HT1080 (cell line): Measurements from ENCODE around the gene CCK. TPM values are rescaled to one million over a fixed set of nuclear protein-coding genes. Genes with fewer than 3 reads are reported as not detected.

ENCODE experiments used
- DNase-seq: peaks from one replicate; pipeline ENCODE4 v3.0.0-alpha.2; 2015; ENCODE audit warnings: low read depth
- small RNA-seq: library from RNA; depleted of rRNA; stranded (forward); fragments of <200 nt; gene quantifications from one replicate; pipeline ENCODE3, GENCODE V24; 2014
- total RNA-seq: library from RNA; depleted of rRNA; stranded (reverse); fragments of >200 nt; shearing (Covaris generic); gene quantifications from 2 replicates; pipeline ENCODE4 v1.2.3, GENCODE V29; 2014; rRNA removed

The CCK gene
- total RNA-seq, 1 experiment from 2014 or later, result 1.1 TPM

DNA sequence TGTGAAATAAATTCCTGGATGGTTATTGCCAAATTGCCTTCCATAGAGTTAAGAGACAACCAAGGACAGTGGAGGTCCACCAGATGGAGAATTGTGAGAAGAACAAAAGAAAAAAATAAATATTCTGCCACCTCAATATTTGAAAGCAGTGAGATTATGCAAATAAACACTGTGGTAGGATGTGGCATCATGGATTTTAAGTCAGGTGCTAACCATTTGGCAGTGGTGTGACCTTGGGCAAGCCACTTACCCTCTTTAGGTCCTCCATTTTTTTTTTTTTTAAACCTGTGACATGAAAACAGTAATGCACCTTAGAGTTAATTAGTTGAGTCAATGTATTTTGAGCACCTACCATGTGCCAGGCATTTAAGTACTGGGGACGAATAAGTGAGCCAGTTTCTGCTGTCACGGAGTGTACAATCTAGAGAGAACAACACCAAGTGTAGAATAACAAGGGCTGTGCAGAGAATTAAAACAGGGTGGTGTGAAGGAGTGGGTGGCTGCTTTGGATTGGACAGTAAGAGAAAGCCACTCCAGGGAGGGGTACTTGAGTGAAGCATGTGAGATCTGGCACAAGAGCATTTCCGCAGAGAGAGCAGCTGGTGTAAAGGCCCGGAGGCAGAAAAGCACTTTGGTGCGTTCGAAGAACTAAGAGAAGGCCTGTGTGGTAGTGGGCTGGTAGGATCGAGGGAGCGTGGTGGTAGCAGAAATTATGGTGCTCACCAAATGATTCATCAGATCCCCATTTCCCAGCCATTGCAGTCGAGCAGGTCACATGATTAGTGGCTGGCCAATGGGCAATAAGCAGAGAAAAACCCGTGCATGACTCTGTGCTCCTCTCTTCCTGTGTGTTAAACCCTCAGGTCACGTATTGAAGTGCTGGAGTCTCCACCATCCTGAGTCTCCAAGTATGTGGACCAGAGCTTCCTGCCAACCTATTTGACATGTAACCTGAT lies 39.2 kb downstream of the CCK start:
- peak; percentile 47 for DNase-seq

DNA sequence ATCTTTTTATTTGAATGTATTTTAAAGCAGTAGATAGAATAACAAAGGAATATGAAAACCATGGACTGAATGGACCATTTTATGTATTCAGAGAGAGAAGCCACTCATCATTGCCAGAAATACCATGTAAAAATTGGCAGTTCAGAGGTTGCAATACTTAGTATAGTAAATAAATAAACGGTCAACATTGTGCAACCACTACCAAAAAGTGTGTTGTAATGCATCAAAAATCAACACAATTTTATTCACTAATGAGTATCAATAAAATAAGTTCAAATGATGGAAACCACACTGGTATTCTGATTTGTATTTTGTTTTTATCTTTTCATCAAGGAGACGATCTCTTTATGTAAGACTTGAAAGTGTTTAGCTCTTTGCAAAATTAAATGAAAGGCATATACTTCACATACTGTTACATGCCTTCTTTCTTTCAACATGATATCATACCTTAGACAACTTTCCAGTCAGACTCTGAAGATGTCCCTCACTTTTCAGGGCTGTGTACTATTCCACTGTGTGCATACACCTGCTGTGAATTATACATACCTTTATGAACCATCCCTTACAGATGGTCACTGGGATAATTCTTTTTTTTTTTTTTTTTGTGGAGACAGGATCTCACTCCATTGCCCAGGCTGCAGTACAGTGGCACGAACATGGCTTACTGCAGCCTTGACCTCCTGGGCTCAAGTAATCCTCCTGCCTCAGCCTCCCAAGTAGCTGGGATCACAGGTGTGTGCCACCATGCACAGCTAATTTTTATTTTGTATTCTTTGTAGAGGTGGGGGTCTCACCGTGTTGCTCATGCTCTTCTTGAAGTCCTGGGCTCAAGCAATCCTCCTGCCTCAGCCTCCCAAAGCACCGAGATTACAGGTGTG lies 40.3 kb downstream of the CCK start:
- no peak for DNase-seq

DNA sequence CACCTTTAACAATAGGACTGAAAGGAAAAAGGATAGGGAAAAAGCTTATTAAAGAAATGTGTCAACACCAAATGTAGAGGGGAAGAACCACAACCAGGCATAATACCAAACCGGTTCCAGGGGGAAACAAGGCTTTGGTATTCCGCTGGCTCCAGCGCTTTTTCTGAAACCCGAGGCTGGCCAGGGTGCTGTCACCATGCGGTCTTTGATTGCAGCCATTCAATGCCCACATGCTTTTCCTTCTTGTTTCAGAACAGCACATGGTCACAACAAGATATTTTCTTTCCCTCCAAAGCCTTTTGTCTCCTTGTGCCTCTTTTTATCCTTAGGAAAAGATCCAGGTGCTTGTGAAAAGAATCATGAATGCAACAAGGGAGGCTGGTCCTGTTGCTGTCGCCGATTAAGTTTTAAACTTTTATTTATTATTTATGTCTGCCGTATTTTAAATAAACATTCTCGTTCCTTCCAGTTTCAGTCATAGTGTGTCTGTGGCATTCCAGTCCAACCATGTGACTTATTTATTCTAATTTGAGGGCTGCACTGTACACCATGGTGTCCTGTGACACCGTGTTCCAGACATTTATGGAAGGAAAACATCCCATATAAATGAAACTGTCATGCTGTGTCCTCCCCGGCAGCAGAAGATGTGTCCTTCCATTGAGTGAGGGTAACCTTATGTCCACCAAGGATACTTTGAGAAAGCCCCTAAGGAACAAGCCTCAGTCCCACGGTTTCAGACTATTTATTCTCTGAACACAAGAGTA lies 41.1 kb downstream of the CCK start:
- DNase-seq, result no peak

DNA sequence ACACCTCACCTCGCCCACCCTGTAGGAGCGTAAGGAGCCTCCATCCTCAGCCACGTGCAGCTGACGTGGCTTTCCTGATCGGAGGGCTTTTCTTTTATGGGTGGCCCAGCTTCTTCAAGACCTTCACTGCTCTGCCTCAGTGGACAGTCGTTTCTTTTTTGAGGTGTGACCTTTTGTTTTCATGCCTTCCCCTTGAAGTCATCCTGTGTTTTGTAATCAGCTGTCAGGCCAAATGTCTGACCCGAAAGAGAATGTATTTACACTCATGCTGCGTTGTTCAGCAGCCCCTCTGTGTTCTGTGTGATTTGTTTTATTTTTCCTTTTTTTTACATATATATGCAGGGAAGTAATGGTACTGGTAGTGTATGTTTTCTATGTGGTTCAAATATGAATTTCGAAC lies 41.8 kb downstream of the CCK start:
- DNase-seq, result no peak

DNA sequence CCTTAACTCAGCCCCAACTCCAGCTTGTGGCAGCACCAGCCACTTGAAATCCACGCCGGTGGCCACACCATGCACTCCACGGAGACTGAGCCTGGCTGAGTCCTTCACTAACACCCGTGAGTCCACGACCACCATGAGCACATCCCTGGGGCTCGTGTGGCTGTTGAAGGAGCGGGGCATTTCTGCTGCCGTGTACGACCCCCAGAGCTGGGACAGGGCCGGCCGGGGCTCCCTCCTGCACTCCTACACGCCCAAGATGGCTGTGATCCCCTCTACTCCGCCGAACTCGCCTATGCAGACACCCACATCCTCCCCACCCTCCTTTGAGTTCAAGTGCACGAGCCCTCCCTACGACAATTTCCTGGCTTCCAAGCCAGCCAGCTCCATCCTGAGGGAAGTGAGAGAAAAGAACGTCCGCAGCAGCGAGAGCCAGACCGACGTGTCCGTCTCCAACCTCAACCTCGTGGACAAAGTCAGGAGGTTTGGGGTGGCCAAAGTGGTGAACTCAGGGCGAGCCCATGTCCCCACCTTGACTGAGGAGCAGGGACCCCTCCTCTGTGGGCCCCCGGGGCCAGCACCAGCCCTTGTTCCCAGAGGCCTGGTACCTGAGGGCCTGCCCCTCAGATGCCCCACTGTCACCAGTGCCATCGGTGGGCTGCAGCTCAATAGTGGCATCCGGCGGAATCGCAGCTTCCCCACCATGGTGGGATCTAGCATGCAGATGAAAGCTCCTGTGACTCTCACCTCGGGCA lies 42.9 kb downstream of the CCK start:
- DNase-seq, result no peak

DNA sequence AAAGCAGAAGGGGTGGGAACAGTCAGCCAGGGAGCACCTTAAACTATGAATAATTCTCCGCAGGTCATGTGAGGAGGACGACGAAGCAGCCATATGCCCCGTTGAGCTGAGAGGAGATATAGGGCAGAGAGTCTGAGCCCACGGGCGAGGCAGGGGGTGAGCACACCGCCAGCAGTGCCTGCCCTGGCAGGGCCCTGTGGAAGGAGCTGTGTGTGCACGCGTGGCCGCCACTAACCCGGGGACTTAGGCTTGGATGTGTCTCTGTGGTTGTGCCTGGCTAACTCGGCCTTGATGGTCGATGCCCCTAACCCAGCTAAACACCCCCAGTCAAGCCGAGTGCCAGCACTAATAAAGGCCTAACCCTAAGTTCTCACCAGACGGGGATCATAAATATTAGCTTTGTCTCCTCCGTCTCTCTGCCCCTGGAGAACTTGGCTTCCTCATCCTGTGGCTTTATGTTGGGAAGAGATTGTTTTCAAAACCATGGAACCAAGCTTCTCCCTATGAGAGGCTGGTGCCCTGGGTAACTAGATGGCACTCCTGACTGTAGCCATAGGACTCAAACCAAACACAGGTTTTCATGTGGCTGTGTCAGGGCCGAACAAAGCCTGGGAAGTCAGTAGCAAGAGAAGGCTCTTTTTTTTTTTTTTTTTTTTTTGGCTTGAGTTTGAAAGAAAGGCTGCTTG lies 45.4 kb downstream of the CCK start:
- DNase-seq, result no peak

DNA sequence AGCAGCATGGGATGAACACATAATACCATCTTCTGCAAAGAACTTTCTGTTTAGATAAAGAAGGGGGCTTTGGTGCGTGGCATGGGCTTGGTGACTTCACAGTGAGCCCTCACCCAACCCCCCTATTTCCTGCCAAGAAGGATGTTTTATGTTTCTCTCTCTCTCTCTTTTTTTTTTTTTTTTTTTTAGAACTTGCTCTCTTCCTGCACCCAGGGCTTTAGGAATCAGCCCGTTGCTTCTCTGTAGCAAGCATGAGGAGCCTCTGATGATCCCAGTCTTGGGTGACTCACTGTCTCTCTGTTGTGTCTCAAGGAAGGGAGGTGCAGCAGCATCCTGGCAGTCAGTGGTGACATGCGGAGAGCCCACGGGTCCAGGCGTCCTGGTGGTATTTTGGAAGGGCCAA lies 49.1 kb downstream of the CCK start:
- DNase-seq, result peak; percentile 78

DNA sequence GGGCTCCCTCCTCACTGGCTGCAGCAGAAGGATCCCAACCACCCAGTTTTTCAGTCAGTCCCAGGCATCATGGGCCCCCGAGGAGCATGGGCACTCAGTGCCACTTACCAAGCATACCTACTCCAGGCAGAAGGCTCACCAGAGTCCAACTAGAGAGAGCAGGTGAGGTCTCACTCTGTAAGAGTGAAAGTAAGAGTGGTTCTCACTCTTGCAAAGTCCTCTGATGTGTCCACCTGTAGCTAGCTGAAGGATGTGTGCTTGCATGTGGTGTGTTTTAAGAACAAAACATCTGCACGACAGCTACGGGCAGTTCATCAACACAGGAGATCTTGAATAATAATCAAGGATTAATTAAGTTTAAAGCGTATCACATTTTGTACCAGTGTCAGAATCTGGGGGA lies 49.7 kb downstream of the CCK start:
- DNase-seq, result no peak

DNA sequence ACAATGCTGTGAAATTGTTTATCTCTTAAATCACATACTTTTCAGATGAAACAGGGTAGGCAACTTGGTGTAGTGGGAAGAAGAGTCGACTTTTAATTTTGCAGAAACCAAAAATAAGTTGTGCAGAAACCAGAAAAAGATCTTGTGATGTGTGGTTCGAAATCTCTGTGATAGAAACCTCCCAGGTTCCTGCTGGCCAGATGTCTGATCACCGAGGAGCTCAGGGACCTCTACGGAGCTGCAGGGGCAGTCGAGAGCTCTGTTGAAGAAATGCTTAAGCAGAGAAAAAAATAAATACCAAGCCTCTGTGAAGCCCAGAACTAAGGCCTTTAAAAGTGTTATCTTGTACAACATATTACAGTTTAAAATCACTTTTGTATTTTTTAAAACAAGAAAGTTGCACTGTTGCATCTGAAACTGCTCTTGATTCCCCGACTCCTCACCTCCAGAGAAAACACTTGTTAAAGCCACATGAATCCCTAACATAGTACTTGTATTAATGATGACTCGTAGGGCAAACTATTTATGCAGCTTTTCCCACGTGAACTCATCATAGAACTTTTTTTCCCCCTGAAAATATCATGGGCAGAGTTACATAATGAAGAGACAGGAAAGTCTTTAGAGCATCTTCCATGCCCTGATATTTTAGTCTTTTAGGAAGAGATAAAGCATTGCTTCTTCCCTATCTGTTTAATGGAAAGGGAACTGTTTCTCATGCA lies 51.3 kb downstream of the CCK start:
- DNase-seq, result peak; percentile 60

DNA sequence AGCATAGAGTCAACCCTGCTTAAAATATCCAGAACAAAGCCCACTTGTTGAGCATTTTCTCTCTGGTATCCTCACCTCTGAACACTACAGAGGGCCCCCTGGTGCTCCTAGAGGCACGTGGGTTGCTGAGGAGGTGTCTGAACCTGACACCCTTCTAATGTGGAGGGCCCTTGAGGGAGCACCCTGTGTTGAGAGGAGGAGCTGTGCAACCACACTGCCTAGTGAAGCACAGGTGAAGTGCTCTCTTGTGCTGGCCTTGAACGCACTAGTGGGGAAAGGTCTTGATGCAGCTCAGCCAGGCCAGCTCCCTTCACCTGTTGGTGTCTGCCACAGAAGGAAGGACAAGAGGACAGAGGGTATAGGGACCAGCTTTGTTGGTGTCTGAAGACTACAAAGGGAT lies 51.9 kb downstream of the CCK start:
- no peak for DNase-seq

DNA sequence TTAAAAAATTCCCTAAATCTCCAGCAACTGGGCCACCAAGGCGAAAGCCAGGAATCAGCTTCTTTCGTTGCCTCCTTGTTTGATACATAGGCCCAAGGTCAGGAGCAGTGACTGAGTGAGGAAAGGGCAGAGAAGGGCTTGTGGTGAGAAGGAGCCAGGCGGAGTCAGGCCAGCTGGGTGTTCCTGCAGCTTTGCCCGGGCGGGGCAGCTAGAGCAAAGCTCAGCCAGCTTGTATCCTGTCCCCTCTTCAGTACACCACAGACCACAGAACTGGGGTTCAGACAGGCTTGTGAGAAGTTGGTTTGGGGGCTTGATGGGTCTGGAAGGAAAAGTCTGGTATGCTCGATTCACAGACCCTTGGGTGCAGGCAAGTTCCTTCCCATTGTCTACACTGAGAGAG lies 52.6 kb downstream of the CCK start:
- DNase-seq, result no peak

DNA sequence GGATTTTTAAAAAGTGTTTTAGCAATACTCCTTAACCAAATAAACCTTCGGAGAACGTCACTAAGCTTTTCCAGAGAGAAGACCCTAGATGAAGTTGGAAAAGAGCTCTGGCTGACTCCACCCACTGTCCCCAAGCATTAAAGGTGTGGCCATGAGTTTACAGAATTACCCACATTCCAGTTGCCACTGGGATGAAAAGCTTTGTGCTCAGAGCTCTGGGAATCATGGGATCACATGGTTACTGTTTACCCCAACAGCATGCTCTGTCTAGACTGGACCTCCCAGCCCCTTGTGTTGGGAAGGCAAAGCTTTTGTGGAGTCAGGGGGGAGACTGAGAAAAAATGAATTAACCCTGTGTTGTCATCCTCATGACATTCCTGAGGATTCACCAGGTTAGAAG lies 55.3 kb downstream of the CCK start:
- no peak for DNase-seq

DNA sequence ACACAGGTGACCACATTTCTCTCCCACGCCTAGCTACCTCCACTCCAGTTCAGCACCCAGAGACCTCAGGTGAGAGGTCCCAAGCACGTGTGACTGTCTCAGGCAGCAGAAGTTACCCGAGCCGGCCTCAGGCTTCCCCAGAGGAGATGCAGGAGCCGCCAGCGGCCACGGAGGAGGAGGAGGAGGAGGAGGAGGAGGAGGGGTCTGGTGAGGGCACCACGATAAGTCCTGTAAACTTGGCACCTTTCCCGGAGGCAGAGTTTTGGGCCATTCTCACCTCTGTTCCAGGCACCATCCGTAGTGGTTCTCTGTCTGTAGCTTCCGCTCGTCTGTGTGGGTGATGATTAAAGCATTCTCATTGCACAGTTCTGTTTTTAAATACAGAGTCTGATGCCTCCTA lies 56.1 kb downstream of the CCK start:
- DNase-seq, result no peak

Small RNAs within 50 kb of the gene (small RNA-seq; reads per million reads assigned to genes)
- gene RNU4-78P, result not detected

Other genes starting within 250 kb of the CCK start
- 21.7 and 29.4 TPM in 2 replicates for gene TRAK1, start 174.8 kb downstream of the CCK start, total RNA-seq
- not detected in 2 replicates for gene LYZL4, start 144.4 kb upstream of the CCK start, total RNA-seq
- gene VIPR1, start 236.5 kb upstream of the CCK start, total RNA-seq, result not detected in 2 replicates